Upper lobe of left lung (tissue), 4 donors: ENCODE results near the gene CBX7.

Source experiments
- EP300 ChIP-seq, 4 donors: sonication (generic); formaldehyde crosslinking; IDR thresholded peaks; one replicate each; pipeline ENCODE4 v1.5.1; 2017; ENCODE audit warnings: antibody characterized with exemption in 4 of 4, control low read depth in 2 of 4
- POLR2A ChIP-seq, 4 donors: fragments of 450-650 bp; IDR thresholded peaks; one replicate each; pipeline ENCODE4 v1.5.1; 2016 to 2017; ENCODE audit warnings: antibody characterized with exemption in 4 of 4, mild to moderate bottlenecking in 2 of 4
- POLR2AphosphoS5 ChIP-seq, 2 donors: sonication (generic); formaldehyde crosslinking; IDR thresholded peaks; one replicate each; pipeline ENCODE4 v1.5.1; 2017; ENCODE audit warnings: antibody characterized with exemption in 2 of 2
- TF ChIP-seq, protein P1 (sequence below), 6 experiments: fragments of 450-650 bp in 4 of 6; fragments of 200-600 bp in 2 of 6; sonication (generic) in 2 of 6; IDR thresholded peaks; one replicate each; pipeline ENCODE4 v1.5.1; 2016 to 2019; ENCODE audit warnings: antibody characterized with exemption in 6 of 6

DNA sequence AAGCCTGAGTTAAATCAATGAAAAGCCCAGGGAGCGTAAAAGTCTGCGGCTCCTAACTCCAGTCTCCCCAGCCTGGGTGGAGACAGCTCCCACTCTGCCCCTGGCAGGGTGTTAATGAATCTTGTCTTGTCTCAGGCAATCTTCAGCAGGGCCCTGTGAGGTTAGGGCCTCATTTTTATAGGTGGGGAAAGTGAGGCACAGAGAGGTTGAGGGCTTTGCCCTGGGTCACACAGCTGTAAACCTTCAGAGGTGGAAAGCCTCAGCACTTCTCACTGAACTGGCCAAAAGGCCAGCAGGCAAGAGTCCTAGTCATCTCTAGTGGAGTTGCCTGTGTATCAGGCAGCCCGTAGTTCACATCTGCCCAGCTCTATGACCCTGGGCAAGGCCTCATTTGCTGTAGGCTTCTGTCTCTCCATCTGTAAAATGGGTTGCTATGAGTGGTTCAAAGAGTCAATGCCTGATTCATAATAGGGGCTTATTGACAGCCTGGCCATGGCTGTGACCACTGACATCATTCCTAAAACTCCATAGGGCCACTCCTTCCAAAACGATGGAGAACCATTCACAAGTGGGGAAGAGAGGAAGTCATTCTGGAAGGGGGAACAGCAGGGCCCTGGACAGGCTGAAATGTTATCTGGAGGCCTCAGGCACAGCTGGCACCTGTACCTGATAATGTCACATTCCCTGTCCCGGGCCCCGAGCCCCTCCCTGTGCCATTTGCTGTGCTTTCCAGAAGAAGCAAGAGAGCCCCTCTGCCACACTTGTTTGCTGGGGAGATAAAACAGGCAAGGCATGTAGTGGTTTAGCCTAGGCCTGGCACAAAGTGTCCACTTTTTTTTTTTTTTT lies 6.0 kb downstream of the CBX7 start:
- TF ChIP-seq, protein P1, sequence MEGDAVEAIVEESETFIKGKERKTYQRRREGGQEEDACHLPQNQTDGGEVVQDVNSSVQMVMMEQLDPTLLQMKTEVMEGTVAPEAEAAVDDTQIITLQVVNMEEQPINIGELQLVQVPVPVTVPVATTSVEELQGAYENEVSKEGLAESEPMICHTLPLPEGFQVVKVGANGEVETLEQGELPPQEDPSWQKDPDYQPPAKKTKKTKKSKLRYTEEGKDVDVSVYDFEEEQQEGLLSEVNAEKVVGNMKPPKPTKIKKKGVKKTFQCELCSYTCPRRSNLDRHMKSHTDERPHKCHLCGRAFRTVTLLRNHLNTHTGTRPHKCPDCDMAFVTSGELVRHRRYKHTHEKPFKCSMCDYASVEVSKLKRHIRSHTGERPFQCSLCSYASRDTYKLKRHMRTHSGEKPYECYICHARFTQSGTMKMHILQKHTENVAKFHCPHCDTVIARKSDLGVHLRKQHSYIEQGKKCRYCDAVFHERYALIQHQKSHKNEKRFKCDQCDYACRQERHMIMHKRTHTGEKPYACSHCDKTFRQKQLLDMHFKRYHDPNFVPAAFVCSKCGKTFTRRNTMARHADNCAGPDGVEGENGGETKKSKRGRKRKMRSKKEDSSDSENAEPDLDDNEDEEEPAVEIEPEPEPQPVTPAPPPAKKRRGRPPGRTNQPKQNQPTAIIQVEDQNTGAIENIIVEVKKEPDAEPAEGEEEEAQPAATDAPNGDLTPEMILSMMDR (IDR thresholded peaks at IDR 0.05), result no peak
- no peak for TF ChIP-seq POLR2A (IDR thresholded peaks at IDR 0.05)
- TF ChIP-seq POLR2AphosphoS5 (IDR thresholded peaks at IDR 0.05), result no peak
- TF ChIP-seq EP300 (IDR thresholded peaks at IDR 0.05), result no peak
